Natural killer cell (primary cell): Measurements from ENCODE around the gene NFIC. TPM values are rescaled to one million over a fixed set of nuclear protein-coding genes. Genes with fewer than 3 reads are reported as not detected.

Experiments used
- ATAC-seq, 3 donors: fragments of 150-1000 bp in 2 of 3; fragments of 200-7000 bp in 1 of 3; cut with Tn5 transposase; 1 replicate in 1 of 3; 2 replicates in 2 of 3; pipeline ENCODE4 v1.10.0; 2021; ENCODE audit warnings: mild to moderate bottlenecking in 2 of 3, moderate library complexity in 2 of 3
- DNase-seq, 2 donors: peaks; one replicate each; pipeline versions ENCODE4 v3.0.0 to v3.0.0-alpha.2; 2013 to 2021; ENCODE audit warnings: mixed read lengths in 1 of 2
- H3K27ac ChIP-seq: one replicate; pipeline ENCODE4 v1.5.1; 2013; ENCODE audit warnings: mild to moderate bottlenecking, low read length
- H3K27me3 ChIP-seq: one replicate; pipeline ENCODE4 v1.6.1; 2013; ENCODE audit warnings: low read length; ENCODE audit not compliant: control insufficient read depth, insufficient read depth
- H3K36me3 ChIP-seq: one replicate; pipeline ENCODE4 v1.6.1; 2013; ENCODE audit warnings: low read length; ENCODE audit not compliant: control insufficient read depth, insufficient read depth
- H3K4me1 ChIP-seq: one replicate; pipeline ENCODE4 v1.6.1; 2013; ENCODE audit warnings: low read length; ENCODE audit not compliant: control insufficient read depth, insufficient read depth
- H3K4me3 ChIP-seq: one replicate; pipeline ENCODE4 v1.5.1; 2013; ENCODE audit warnings: low read length
- H3K9me3 ChIP-seq: one replicate; pipeline ENCODE4 v1.6.1; 2013; ENCODE audit warnings: low read length; ENCODE audit not compliant: control insufficient read depth, insufficient read depth
- H3K27ac Mint-ChIP-seq, 2 donors: one replicate each; pipeline ENCODE4 v1.8.0; 2022; ENCODE audit warnings: mild to moderate bottlenecking in 2 of 2, mixed read lengths in 2 of 2, moderate library complexity in 1 of 2
- H3K27me3 Mint-ChIP-seq, 2 donors: one replicate each; pipeline ENCODE4 v1.8.0; 2022; ENCODE audit warnings: low read depth in 2 of 2, mixed read lengths in 2 of 2
- H3K36me3 Mint-ChIP-seq: one replicate; pipeline ENCODE4 v1.8.0; 2022; ENCODE audit warnings: mixed read lengths
- H3K4me1 Mint-ChIP-seq, 2 donors: one replicate each; pipeline ENCODE4 v1.8.0; 2022; ENCODE audit warnings: mixed read lengths in 2 of 2
- H3K4me3 Mint-ChIP-seq: one replicate; pipeline ENCODE4 v1.8.0; 2022; ENCODE audit warnings: mild to moderate bottlenecking, moderate library complexity, mixed read lengths
- H3K9me3 Mint-ChIP-seq, 2 donors: one replicate each; pipeline ENCODE4 v1.8.0; 2022; ENCODE audit warnings: mixed read lengths in 2 of 2
- CTCF ChIP-seq: fragments of 200-600 bp; IDR thresholded peaks from one replicate; pipeline ENCODE4 v1.8.0; 2022; ENCODE audit warnings: antibody characterized with exemption
- WGBS: methylation state at CpG from one replicate; pipeline ENCODE4 v1.1.7; 2013; ENCODE audit warnings: missing lambda C conversion rate; ENCODE audit not compliant: insufficient coverage; 5-methylcytosine and 5-hydroxymethylcytosine counted together
- intact Hi-C: fragments of 100-400 bp; cut with micrococcal nuclease; formaldehyde crosslinking; loops from one replicate; pipeline ENCODE4 v1.14.2; 2022
- total RNA-seq, 4 donors: library from RNA; stranded (reverse); fragments of 120-200 nt in 1 of 4; gene quantifications; one replicate each; pipeline versions ENCODE4 v1.2.3 to v1.2.4, GENCODE V29; 2013 to 2022

The NFIC gene
- total RNA-seq, 3 donors from 2014 or later (not counting 1 experiment from before 2014, with no cell fraction given) = 18.5 to 22.2 (median 20.6) TPM

DNA sequence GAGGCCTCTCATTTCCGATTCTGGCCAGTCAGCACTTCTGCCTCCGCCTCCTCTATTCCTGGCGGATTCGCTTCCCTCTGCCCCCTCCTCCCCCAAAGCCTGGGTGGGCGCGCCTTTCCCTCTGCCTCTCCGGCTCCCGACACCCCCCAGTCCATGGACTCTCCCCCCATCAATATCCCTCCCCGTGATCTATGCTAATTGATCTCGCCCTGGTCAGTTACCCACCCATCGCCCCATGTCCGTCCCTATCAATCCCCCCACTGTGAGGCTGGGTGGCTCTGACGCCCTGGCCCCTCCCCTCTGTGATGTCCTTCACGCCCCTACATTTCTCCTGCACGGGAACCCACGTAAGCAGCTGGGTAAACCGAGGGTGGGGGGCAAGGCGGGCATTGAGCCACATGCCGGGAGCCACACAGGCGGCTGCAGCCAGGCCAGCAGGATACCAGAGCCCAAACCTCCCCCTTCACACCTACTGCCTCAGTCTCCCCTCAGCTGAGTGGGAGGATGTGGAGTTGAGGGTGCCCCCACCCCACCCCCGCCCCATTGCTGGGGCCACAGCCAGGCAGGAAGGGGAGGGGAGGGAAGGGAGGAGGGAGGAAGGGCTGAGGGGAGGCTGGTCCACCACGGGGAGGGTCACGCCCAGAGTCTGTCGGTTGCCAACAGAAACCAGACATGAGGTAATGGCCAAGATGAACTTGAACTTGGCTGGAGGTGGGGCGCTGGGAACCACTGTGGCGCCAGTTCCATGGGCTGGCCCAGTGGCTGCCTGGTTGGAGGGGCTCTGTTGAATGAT lies 92.9 kb downstream of the NFIC start:
- peaks cover 0 to 13% of the 10 kb centered on the region in 2 donors for H3K4me1 Mint-ChIP-seq
- no peak overlapping the region for H3K27ac Mint-ChIP-seq
- H3K27ac ChIP-seq = no peak overlapping the region
- H3K9me3 ChIP-seq = no peaks in the 10 kb centered on the region
- intact Hi-C loops = no loop called here
- H3K27me3 ChIP-seq = no peaks in the 10 kb centered on the region
- H3K4me3 Mint-ChIP-seq = no peak overlapping the region
- no peak for DNase-seq
- no peaks in the 10 kb centered on the region for H3K9me3 Mint-ChIP-seq
- no peak overlapping the region for H3K4me3 ChIP-seq
- H3K36me3 ChIP-seq = peaks cover 1% of the 10 kb centered on the region
- H3K36me3 Mint-ChIP-seq = no peaks in the 10 kb centered on the region
- peaks cover 4% of the 10 kb centered on the region for H3K4me1 ChIP-seq
- 82% methylated on average over 26 of the region's 26 CpGs for WGBS
- H3K27me3 Mint-ChIP-seq = no peaks in the 10 kb centered on the region
- ATAC-seq = peak; percentile 35 to 69 (median 49)
- TF ChIP-seq CTCF = no peak

- Histone ChIP-seq H3K4me3 (no peak overlapping the region), H3K4me1 (peaks cover 4% of the 10 kb centered on the region), H3K27me3 (no peaks in the 10 kb centered on the region), H3K9me3 (no peaks in the 10 kb centered on the region), H3K27ac (no peak overlapping the region), H3K36me3 (no peaks in the 10 kb centered on the region)
- H3K4me3 Mint-ChIP-seq = no peak overlapping the region
- no peaks in the 10 kb centered on the region for H3K36me3 Mint-ChIP-seq
- H3K27me3 Mint-ChIP-seq = no peaks in the 10 kb centered on the region
- no peak for ATAC-seq
- intact Hi-C loops = no loop called here
- TF ChIP-seq CTCF = no peak
- no peak overlapping the region for H3K27ac Mint-ChIP-seq
- no peak for DNase-seq
- H3K4me1 Mint-ChIP-seq = peaks cover 0 to 13% of the 10 kb centered on the region in 2 donors
- 92% methylated on average over 15 of the region's 15 CpGs for WGBS
- no peaks in the 10 kb centered on the region for H3K9me3 Mint-ChIP-seq
Measured at GRCh38 chr19:3459965-3460582, 93.7 kb downstream of the NFIC start.

- DNase-seq (no peak), ATAC-seq (no peak)
- H3K4me3 Mint-ChIP-seq = no peak overlapping the region
- intact Hi-C loops = no loop called here
- H3K4me1 ChIP-seq = peaks cover 4% of the 10 kb centered on the region
- no peak overlapping the region for H3K4me3 ChIP-seq
- WGBS = 93% methylated on average over 45 of the region's 58 CpGs
- H3K27ac Mint-ChIP-seq = no peak overlapping the region
- H3K36me3 ChIP-seq = no peaks in the 10 kb centered on the region
- no peaks in the 10 kb centered on the region for H3K36me3 Mint-ChIP-seq
- H3K4me1 Mint-ChIP-seq = peaks cover 0 to 10% of the 10 kb centered on the region in 2 donors
- TF ChIP-seq CTCF = no peak
- no peaks in the 10 kb centered on the region for H3K9me3 Mint-ChIP-seq
- no peaks in the 10 kb centered on the region for H3K27me3 ChIP-seq
- peaks cover 3% of the 10 kb centered on the region for H3K9me3 ChIP-seq
- no peak overlapping the region for H3K27ac ChIP-seq
- H3K27me3 Mint-ChIP-seq = no peaks in the 10 kb centered on the region
Measured at GRCh38 chr19:3462991-3463713, 96.8 kb downstream of the NFIC start.
